22Rv1 (cell line): ENCODE results near the gene SENP7.

ENCODE experiments used
- CTCF ChIP-seq: fragments of 450-650 bp; IDR thresholded peaks from 2 replicates; pipeline ENCODE4 v1.5.1; 2017; ENCODE audit warnings: mild to moderate bottlenecking
- ZFX ChIP-seq: fragments of 450-650 bp; IDR thresholded peaks from 2 replicates; pipeline ENCODE4 v1.6.1; 2017; ENCODE audit warnings: antibody characterized with exemption, borderline replicate concordance

- TF ChIP-seq CTCF (no peak), ZFX (no peak)
Measured at GRCh38 chr3:101548527-101549105, 35.6 kb upstream of the SENP7 start.
